Upper lobe of left lung (tissue), 4 donors: ENCODE measurements around the gene CEP135.

Experiments
- EP300 ChIP-seq, 4 donors: sonication (generic); formaldehyde crosslinking; IDR thresholded peaks; one replicate each; pipeline ENCODE4 v1.5.1; 2017; ENCODE audit warnings: antibody characterized with exemption in 4 of 4, control low read depth in 2 of 4
- POLR2A ChIP-seq, 4 donors: fragments of 450-650 bp; IDR thresholded peaks; one replicate each; pipeline ENCODE4 v1.5.1; 2016 to 2017; ENCODE audit warnings: antibody characterized with exemption in 4 of 4, mild to moderate bottlenecking in 2 of 4
- POLR2AphosphoS5 ChIP-seq, 2 donors: sonication (generic); formaldehyde crosslinking; IDR thresholded peaks; one replicate each; pipeline ENCODE4 v1.5.1; 2017; ENCODE audit warnings: antibody characterized with exemption in 2 of 2
- TF ChIP-seq, protein P1 (sequence below), 6 experiments: fragments of 450-650 bp in 4 of 6; fragments of 200-600 bp in 2 of 6; sonication (generic) in 2 of 6; IDR thresholded peaks; one replicate each; pipeline ENCODE4 v1.5.1; 2016 to 2019; ENCODE audit warnings: antibody characterized with exemption in 6 of 6

DNA sequence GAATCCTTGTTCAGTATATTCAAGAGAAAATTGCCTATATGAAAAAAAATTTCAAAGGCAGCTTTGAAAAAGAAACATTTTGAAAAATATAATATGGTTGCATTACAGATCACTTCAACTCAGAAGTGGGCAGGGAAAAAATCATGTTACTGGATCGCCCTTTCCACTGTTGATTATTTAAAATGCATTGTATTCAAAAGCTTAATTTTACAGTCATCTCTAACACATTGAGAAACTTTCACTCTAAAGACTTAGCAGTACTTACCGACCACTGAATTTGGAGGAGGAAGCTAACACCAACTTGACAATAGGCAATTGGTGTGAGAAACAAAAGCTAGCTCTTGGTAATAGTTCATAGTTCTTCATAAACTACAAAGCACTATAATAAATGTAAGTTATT is 101.9 kb downstream of the CEP135 start:
- TF ChIP-seq, protein P1, sequence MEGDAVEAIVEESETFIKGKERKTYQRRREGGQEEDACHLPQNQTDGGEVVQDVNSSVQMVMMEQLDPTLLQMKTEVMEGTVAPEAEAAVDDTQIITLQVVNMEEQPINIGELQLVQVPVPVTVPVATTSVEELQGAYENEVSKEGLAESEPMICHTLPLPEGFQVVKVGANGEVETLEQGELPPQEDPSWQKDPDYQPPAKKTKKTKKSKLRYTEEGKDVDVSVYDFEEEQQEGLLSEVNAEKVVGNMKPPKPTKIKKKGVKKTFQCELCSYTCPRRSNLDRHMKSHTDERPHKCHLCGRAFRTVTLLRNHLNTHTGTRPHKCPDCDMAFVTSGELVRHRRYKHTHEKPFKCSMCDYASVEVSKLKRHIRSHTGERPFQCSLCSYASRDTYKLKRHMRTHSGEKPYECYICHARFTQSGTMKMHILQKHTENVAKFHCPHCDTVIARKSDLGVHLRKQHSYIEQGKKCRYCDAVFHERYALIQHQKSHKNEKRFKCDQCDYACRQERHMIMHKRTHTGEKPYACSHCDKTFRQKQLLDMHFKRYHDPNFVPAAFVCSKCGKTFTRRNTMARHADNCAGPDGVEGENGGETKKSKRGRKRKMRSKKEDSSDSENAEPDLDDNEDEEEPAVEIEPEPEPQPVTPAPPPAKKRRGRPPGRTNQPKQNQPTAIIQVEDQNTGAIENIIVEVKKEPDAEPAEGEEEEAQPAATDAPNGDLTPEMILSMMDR (IDR thresholded peaks at IDR 0.05): no peak
- TF ChIP-seq POLR2A (IDR thresholded peaks at IDR 0.05): no peak
- no peak for TF ChIP-seq POLR2AphosphoS5 (IDR thresholded peaks at IDR 0.05)
- TF ChIP-seq EP300 (IDR thresholded peaks at IDR 0.05): no peak
